ENCODE results near the gene WDR33.
"Not testable (repeated sequence)": the region's sequence is repeated elsewhere in the genome, so short reads cannot be mapped to it uniquely, and the experiment has no call there.

The WDR33 gene

GRCh38 chr2:127810619-127811396 lies at the start of gene WDR33:
WDR33 (minus strand) TSS chr2:127811171; CDS start chr2:127770981, 40,190 bp downstream.
- peak; percentile 93 for DNase-seq

GRCh38 chr2:127860130-127860529 lies 49.2 kb upstream of the WDR33 start:
- no peak for DNase-seq

GRCh38 chr2:127859712-127860085 lies 48.7 kb upstream of the WDR33 start:
- peak; percentile 42 for DNase-seq

GRCh38 chr2:127857265-127857808 lies 46.4 kb upstream of the WDR33 start:
- DNase-seq: no peak

- no peak for DNase-seq
Measured at GRCh38 chr2:127853671-127854070, 42.7 kb upstream of the WDR33 start.

- no peak for DNase-seq
Measured at GRCh38 chr2:127852388-127852787, 41.4 kb upstream of the WDR33 start.

GRCh38 chr2:127847931-127848330 lies 37.0 kb upstream of the WDR33 start:
- no peak for DNase-seq

GRCh38 chr2:127844973-127845372 lies 34.0 kb upstream of the WDR33 start:
- no peak for DNase-seq

- DNase-seq: no peak
Measured at GRCh38 chr2:127843677-127844076, 32.7 kb upstream of the WDR33 start.

- DNase-seq: no peak
Measured at GRCh38 chr2:127841466-127842178, 30.7 kb upstream of the WDR33 start.

- DNase-seq: no peak
Measured at GRCh38 chr2:127840893-127841292, 29.9 kb upstream of the WDR33 start.

GRCh38 chr2:127834951-127835350 lies 24.0 kb upstream of the WDR33 start:
- DNase-seq: no peak

- DNase-seq: peak; percentile 30
Measured at GRCh38 chr2:127829845-127830246, 18.9 kb upstream of the WDR33 start.

- DNase-seq: not testable (repeated sequence)
Measured at GRCh38 chr2:127826708-127827107, 15.7 kb upstream of the WDR33 start.

GRCh38 chr2:127826047-127826446 lies 15.1 kb upstream of the WDR33 start:
- no peak for DNase-seq

- no peak for DNase-seq
Measured at GRCh38 chr2:127820080-127820668, 9.2 kb upstream of the WDR33 start.

GRCh38 chr2:127818794-127819425 lies 7.9 kb upstream of the WDR33 start:
- DNase-seq: no peak

- no peak for DNase-seq
Measured at GRCh38 chr2:127818241-127818640, 7.3 kb upstream of the WDR33 start.

GRCh38 chr2:127814677-127815076 lies 3.7 kb upstream of the WDR33 start:
- no peak for DNase-seq

- not testable (repeated sequence) for DNase-seq
Measured at GRCh38 chr2:127812441-127812840, 1.5 kb upstream of the WDR33 start.

- DNase-seq: no peak
Measured at GRCh38 chr2:127811397-127812321, 688 bp upstream of the WDR33 start.

GRCh38 chr2:127810156-127810618 lies 784 bp downstream of the WDR33 start:
- DNase-seq: no peak
